Memory B cell (primary cell): ENCODE measurements around the gene DQX1.
A peak's percentile ranks its signal among the peaks of the same experiment; 100 is the strongest.
"Not testable (repeated sequence)": the region's sequence is repeated elsewhere in the genome, so short reads cannot be mapped to it uniquely, and the experiment has no call there.

ENCODE experiments used
- ATAC-seq: fragments of 150-1000 bp; cut with Tn5 transposase; 2 replicates; pipeline ENCODE4 v1.10.0; 2021; ENCODE audit warnings: low read depth, mild to moderate bottlenecking, moderate library complexity
- DNase-seq, 2 donors: peaks; one replicate each; pipeline ENCODE4 v3.0.0; 2022; ENCODE audit warnings: low spot score in 2 of 2
- H3K27ac Mint-ChIP-seq: one replicate; pipeline ENCODE4 v1.8.0; 2022; ENCODE audit warnings: mild to moderate bottlenecking, moderate library complexity, mixed read lengths
- H3K27me3 Mint-ChIP-seq: one replicate; pipeline ENCODE4 v1.8.0; 2022; ENCODE audit warnings: mixed read lengths
- H3K36me3 Mint-ChIP-seq: one replicate; pipeline ENCODE4 v1.8.0; 2022; ENCODE audit warnings: mild to moderate bottlenecking, mixed read lengths
- H3K4me1 Mint-ChIP-seq: one replicate; pipeline ENCODE4 v1.8.0; 2022; ENCODE audit warnings: mixed read lengths
- H3K4me3 Mint-ChIP-seq: one replicate; pipeline ENCODE4 v1.8.0; 2022; ENCODE audit warnings: mild to moderate bottlenecking, moderate library complexity, mixed read lengths
- H3K9me3 Mint-ChIP-seq: one replicate; pipeline ENCODE4 v1.8.0; 2022; ENCODE audit warnings: mixed read lengths

Gene DQX1

DNA sequence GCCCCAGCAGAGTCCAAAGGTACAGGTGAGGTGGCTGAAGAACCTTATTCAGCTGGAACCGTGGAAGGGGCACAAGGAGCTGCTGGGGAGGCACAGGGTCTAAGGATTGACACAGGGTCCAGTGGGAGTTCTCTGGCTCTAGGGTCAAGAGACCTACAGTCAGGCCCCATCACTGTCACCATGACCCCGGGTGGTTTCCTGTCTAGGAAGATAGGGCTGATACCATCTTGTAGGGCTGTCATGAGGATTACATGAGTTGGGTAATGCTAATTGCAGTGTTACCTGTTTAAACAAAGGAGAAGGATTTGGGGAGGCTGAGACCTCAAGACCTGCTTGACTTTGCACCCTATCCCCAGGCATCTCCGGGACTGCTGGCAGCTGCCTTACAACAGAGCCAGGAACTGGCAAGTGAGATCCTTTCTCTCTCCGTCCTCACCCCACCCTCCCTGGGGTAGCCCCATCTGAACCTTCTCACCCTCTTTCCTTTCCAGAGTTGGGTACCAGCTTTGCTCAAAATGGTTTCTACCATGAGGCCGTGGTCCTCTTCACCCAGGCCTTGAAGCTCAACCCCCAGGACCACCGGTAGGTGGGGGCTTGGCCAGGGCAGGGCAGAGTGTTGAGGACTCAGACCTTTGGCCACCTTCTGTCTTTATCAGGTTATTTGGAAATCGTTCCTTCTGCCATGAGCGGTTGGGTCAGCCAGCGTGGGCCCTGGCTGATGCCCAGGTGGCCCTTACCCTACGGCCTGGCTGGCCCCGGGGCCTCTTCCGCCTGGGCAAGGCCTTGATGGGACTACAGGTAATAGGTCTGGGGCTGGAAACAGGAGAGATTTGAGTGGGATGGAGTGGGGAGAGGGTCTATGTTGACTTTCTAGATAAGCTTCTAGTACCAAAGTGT, 34.1 kb downstream of the DQX1 start:
- Mint-ChIP-seq H3K27me3 (no peaks in the 10 kb centered on the region), H3K36me3 (peaks cover 40% of the 10 kb centered on the region), H3K4me1 (peaks cover 3% of the 10 kb centered on the region), H3K9me3 (no peaks in the 10 kb centered on the region), H3K27ac (no peak overlapping the region), H3K4me3 (no peak overlapping the region)
- DNase-seq (no peak), ATAC-seq (no peak)

DNA sequence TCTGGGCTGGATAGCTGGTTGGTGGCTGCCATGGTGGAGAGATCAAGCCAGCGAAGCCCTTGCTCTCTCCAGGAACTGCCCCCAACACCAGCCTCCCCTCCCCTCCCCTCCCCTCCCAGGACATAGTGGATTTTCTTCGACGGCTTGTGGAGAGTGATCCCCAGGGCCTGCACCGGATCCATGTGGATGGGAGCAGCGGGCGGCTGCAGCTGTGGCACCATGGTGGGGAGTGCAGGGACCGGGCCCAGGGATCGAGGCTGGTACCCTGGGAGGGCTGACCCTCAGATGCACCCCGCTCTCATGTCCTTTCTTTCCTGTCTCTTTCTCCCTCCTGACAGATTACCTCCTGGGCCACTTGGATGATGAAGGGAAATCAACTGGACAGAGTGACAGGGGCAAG, 36.1 kb downstream of the DQX1 start:
- H3K36me3 Mint-ChIP-seq, result peaks cover 46% of the 10 kb centered on the region

DNA sequence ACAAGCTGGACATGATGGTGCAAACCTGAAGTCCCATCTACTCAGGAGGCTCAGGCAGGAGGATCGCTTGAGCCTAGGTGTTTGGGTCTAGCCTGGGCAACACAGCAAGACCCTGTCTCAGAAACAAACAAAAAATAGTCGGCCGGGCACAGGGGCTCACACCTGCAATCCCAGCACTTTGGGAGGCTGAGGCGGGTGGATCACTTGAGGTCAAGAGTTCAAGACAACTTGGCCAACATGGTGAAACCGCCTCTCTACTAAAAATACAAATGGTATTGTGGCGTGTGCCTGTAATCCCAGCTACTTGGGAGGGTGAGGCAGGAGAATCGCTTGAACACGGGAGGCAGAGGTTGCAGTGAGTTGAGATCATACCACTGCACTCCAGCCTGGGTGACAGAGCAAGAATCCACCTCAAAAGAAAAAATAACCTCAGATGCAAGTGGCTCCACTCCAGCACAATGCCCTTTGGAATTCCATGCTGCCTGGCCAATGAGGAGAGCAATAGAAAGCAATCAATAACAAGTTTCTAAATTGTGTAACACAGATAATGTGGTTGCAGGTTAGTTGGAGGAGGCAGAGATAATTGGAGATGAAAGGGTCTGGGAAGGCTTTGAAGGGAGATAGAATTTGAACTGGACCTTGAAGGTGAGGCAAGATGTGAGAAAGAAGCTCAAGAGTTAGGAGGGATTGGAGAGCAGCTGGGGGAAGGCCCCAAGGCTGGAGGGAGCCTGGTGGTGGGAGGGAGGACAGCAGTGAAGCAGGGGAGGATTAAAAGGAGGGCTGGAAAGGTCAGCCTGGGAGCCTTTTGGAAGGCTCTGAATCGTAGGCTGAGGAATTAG, 37.2 kb downstream of the DQX1 start:
- H3K36me3 Mint-ChIP-seq, result peaks cover 40% of the 10 kb centered on the region

More for the DNA sequence above, 36.1 kb downstream of the DQX1 start:
- H3K27me3 Mint-ChIP-seq, result no peaks in the 10 kb centered on the region
- no peak for DNase-seq
- H3K9me3 Mint-ChIP-seq, result no peaks in the 10 kb centered on the region
- peaks cover 8% of the 10 kb centered on the region for H3K4me1 Mint-ChIP-seq
- no peak overlapping the region for H3K27ac Mint-ChIP-seq
- no peak for ATAC-seq
- no peak overlapping the region for H3K4me3 Mint-ChIP-seq

DNA sequence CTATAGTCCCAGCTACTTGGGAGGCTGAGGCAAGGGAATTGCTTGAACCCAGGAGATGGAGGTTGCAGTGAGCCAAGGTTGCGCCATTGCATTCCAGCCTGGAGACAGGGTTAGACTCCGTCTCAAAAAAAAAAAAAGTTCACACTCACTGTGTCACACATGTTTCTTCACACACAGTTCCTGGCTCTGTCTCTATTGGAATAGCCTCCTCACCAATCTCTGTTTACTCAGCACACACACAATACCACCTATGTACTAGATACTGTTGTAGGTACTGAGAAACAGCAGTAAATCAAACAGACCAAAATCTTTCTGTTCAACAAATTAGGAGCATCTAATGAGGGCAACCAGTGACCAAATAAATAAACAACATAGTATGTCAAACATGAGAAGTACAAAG, 39.9 kb downstream of the DQX1 start:
- H3K4me3 Mint-ChIP-seq, result no peak overlapping the region
- H3K9me3 Mint-ChIP-seq, result no peaks in the 10 kb centered on the region
- DNase-seq, result no peak
- H3K36me3 Mint-ChIP-seq, result peaks cover 22% of the 10 kb centered on the region
- no peak for ATAC-seq
- H3K27me3 Mint-ChIP-seq, result no peaks in the 10 kb centered on the region
- H3K27ac Mint-ChIP-seq, result no peak overlapping the region
- H3K4me1 Mint-ChIP-seq, result peaks cover 14% of the 10 kb centered on the region

More for the DNA sequence above, 37.2 kb downstream of the DQX1 start:
- Mint-ChIP-seq H3K9me3 (no peaks in the 10 kb centered on the region), H3K4me3 (no peak overlapping the region), H3K27me3 (no peaks in the 10 kb centered on the region), H3K27ac (no peak overlapping the region), H3K4me1 (peaks cover 8% of the 10 kb centered on the region)
- ATAC-seq, result no peak
- no peak for DNase-seq

DNA sequence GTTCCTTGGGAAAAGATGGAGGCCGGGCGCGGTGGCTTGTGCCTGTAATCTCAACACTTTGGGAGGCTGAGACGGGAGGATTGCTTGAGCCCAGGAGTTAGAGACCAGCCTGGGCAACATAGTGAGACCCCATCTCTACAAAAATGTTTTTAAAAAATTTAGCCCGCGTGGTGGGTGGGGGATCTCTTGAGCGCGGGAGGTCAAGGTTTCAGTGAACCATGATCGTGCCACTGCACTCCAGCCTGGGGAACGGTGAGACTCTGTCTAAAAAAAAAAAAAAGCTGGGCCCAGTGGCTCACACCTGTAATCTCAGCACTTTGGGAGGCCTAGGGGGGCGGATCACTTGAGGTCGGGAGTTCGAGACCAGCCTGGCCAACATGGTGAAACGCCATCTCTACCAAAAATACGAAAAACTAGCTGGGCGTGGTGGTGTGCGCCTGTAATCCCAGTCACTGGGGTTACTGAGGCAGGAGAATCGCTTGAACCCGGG, 42.3 kb downstream of the DQX1 start:
- peaks cover 18% of the 10 kb centered on the region for H3K4me1 Mint-ChIP-seq
- H3K4me3 Mint-ChIP-seq, result peak overlapping the region; percentile 99
- H3K36me3 Mint-ChIP-seq, result peaks cover 11% of the 10 kb centered on the region
- peak overlapping the region; percentile 92 for H3K27ac Mint-ChIP-seq
- not testable (repeated sequence) for ATAC-seq, DNase-seq, H3K27me3 Mint-ChIP-seq, H3K9me3 Mint-ChIP-seq

DNA sequence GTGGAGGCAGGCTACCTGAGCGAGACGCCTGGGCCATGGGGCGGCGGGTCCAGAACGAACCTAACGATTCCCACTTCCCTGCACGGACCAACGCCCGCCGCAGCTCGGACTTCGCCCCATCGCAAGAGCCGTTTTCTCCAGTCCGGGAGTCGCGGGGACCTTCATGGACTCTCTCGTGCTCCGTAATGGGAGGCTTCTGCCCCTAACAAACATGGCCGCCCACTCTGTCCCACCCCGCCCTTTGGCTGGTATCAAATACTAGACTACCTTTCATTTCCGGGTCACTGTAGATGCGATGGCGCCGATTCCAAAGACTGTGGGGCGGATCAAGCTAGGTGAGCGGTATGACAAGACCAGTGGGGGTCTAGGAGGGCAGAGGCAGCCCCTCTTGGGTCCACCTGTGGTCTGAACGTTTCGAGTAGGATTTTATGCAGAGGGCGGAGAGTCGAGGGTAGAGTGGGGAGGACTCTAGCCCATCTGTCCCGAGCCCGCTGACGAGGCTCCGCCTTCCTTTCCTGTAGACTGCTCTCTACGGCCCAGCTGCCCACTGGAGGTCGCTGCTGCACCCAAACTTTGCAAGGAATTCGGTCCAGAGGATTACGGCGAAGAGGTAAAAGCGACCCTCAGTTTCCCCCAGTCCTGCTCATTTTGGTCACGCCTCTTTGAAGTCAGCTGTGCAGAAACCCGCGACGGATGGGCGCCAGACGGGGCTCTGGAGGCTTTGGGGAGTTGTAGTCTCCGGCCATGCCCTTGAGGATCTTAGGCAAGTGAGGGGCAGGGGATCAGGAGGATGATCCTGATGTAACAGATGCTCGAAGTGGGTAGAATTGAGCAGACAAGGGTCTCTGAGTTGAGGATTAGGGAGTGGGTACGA, 43.0 kb downstream of the DQX1 start, which contains the start of the genes CCDC142 and TTC31:
Gene CCDC142, minus strand, starts transcription at position 198 of the 874 bp plus-strand sequence. Its CDS starts 161 bp downstream, at position 37.
Gene TTC31, plus strand, starts transcription at position 281 of the 874 bp plus-strand sequence. Its CDS starts 15 bp downstream, at position 296.
- peaks cover 11% of the 10 kb centered on the region for H3K36me3 Mint-ChIP-seq

DNA sequence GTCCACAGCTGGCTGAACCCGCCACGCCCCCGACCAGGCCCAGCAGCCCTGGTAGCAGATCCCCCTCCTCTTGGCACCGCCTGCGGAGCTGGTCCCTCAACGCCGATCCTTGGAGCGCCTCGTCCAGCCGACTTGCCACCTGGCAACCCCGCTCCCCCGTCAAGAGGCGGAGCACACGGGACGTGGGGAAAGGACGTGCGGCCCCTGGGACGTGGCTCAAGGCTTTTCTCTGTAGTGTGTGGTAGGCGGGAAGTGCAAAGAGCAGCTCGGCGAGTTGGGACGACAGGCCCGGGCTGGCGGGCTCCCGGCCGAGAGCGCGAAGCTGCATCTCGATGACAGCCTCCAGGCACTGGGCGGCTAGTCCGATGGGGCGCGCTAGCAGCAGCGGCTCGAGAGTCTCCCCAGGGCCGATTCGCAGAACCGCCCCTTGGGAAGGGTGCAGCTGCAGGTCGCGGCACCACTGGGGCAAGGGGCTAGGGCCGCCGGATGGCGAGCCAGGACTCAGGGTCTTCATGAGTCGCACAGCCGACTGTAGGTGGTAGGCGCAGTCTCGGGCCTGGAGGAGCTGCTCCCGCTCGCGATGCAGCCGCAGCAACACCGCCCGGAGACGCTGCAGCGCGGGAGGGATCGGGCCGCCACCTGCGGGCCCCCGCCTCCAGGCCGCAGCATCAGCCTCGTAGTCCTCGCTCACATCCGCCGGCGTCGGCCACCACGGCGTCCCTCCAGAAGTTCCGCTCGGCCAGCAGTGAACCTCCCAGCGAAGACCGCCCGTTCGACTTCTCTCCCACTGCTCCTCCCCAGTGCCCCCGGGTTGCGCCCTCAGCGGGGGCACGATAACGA, 43.9 kb downstream of the DQX1 start:
- Mint-ChIP-seq H3K4me1 (peaks cover 21% of the 10 kb centered on the region), H3K27ac (peak overlapping the region; percentile 92), H3K4me3 (peak overlapping the region; percentile 99), H3K9me3 (no peaks in the 10 kb centered on the region), H3K27me3 (no peaks in the 10 kb centered on the region), H3K36me3 (peaks cover 15% of the 10 kb centered on the region)
- DNase-seq, result peak in 1 of 2 donors; percentile 13
- peak; percentile 43 for ATAC-seq

More for the DNA sequence above, 43.0 kb downstream of the DQX1 start, which contains the start of the genes CCDC142 and TTC31:
- Mint-ChIP-seq H3K4me1 (peaks cover 18% of the 10 kb centered on the region), H3K27me3 (no peaks in the 10 kb centered on the region), H3K9me3 (no peaks in the 10 kb centered on the region), H3K4me3 (peak within 1 kb of the TSS; percentile 99), H3K27ac (peak within 1 kb of the TSS; percentile 92)
- DNase-seq (peak; percentile 90 to 91), ATAC-seq (peak; percentile 93)

DNA sequence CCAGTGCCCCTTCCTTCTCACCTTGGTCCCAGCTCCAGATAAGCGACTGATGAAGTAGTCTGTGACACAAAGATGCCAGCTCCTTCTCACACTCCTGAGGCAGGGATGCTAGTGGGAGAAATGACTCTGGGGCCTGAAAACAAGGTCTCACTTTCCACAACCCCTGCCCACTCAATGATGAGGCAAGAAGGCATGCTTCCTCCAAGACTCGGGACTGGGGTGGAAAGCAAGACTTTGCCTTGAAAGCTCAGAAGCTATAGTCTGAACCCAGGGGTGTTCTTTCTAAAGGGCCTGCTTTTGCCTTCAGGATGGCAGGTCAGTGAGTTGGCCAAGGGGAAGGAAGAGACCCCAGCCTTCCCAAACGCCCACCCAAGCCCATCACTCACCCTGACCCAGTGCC, 44.6 kb downstream of the DQX1 start:
- H3K4me1 Mint-ChIP-seq, result peaks cover 18% of the 10 kb centered on the region
- DNase-seq, result no peak
- ATAC-seq, result no peak
- no peaks in the 10 kb centered on the region for H3K9me3 Mint-ChIP-seq
- no peak overlapping the region for H3K27ac Mint-ChIP-seq
- H3K27me3 Mint-ChIP-seq, result no peaks in the 10 kb centered on the region
- peak overlapping the region; percentile 99 for H3K4me3 Mint-ChIP-seq
- H3K36me3 Mint-ChIP-seq, result peaks cover 12% of the 10 kb centered on the region

DNA sequence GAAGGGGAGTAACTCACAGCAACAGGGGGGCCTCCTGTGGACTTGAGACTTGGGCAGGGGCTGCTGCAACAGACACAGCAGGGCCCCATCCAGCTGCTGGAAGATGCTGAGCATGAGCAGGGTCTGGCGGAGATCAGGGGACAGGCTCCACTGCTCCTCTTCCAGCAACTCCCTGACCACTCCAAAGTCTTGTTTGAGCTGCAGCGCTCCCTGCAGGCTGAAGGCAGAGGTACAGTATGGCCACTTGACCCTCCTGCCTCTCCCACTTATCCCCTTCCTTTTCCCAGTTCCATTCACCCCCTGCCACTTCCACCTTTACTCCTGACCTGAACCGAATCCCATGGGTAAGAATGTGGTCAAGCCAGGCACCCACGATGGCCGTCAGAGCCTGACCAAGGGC, 51.1 kb downstream of the DQX1 start:
- Mint-ChIP-seq H3K36me3 (peaks cover 10% of the 10 kb centered on the region), H3K27me3 (no peaks in the 10 kb centered on the region), H3K27ac (no peak overlapping the region), H3K9me3 (no peaks in the 10 kb centered on the region), H3K4me3 (no peak overlapping the region), H3K4me1 (peaks cover 18% of the 10 kb centered on the region)
- ATAC-seq (no peak), DNase-seq (no peak)

DNA sequence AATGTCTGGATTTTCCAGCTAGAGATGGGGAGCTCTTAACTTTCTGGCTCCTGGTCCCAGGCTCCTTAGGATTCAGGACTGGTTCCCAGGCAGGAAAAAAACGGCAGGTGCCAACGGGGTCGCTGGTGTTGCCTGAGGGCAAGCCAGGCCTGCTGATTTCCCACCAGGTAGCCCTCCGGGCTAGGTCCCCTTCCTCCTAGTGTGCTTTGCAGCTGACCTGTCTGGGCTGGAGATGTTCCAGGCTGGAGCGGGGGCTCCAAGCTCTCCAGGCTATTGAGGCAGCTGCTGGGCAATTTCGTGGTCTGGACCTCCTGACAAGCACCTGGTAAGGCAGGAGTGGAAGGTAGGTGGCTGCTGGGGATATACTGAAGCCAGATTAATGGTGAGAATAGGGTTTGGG, 51.5 kb downstream of the DQX1 start:
- no peak for ATAC-seq
- H3K36me3 Mint-ChIP-seq, result peaks cover 10% of the 10 kb centered on the region
- H3K4me3 Mint-ChIP-seq, result no peak overlapping the region
- H3K27me3 Mint-ChIP-seq, result no peaks in the 10 kb centered on the region
- H3K27ac Mint-ChIP-seq, result no peak overlapping the region
- no peaks in the 10 kb centered on the region for H3K9me3 Mint-ChIP-seq
- peaks cover 18% of the 10 kb centered on the region for H3K4me1 Mint-ChIP-seq
- no peak for DNase-seq

DNA sequence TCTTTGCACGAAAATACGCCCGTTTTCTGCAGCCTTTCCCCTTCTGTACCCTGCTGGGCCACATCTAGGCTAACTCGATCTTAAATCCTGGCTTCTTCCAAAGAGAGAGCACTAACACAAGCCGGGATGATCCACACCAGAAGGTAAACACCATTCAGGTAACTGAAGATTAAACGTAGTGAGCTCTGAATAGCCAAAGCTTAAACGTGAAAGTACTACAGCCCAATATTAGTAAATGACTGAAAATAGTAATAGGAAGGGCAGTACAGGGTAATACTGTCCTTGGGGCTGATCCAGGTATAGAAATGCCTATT, 53.1 kb downstream of the DQX1 start:
- H3K27me3 Mint-ChIP-seq, result no peaks in the 10 kb centered on the region
- no peak for ATAC-seq
- H3K27ac Mint-ChIP-seq, result peak overlapping the region; percentile 97
- H3K4me1 Mint-ChIP-seq, result peaks cover 15% of the 10 kb centered on the region
- no peaks in the 10 kb centered on the region for H3K9me3 Mint-ChIP-seq
- H3K36me3 Mint-ChIP-seq, result peaks cover 10% of the 10 kb centered on the region
- no peak for DNase-seq
- peak overlapping the region; percentile 96 for H3K4me3 Mint-ChIP-seq

DNA sequence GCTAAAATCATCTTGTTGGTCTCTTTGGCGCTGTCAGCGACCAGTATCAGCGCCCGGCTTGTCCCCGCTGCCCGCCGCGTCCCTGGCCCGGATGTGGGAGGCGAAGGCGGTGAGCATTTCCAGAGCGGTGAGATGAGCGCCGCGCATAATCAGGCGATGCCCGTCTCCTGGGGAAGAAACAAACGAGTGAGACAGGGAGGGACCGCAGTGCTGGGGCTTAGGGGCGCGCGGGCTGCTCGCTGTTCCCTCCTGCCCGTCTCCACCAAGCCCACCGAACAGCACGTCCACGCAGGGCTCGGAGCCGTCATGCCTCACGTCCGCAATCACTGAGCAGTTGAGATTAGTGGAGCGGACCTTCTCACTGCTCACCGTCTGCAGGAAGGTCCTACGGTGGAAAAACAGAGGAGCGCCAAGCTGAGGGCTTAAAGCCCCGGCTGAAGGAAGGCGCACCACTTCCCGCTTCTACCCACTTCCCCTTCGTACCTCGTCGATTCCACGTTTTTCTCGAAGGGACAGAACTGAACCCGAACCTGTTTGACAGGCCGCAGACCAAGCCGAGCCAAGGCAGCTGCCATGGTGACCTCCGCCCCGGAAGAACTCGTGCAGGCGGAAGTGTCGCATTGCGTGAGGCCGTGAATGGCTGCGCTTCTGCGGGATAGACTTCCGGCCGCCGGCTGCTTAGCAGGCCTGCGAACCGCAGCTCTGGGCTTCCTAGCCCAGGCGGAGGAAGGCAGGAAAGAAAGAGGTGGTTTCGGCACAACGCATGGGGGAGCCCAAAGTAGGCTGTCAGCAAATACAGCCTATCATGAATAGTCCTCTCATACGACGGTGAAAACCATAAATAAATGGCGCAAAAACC, 53.7 kb downstream of the DQX1 start, which contains the start of gene MRPL53:
Gene MRPL53, minus strand, starts transcription at position 595 of the 859 bp plus-strand sequence. Its CDS starts 20 bp downstream, at position 575.
- Mint-ChIP-seq H3K4me1 (peaks cover 13% of the 10 kb centered on the region), H3K27ac (peak within 1 kb of the TSS; percentile 97), H3K27me3 (no peaks in the 10 kb centered on the region), H3K36me3 (peaks cover 7% of the 10 kb centered on the region), H3K9me3 (no peaks in the 10 kb centered on the region), H3K4me3 (peak within 1 kb of the TSS; percentile 96)
- ATAC-seq (peak; percentile 96), DNase-seq (peak; percentile 95 to 98)
